AML-193 (cell line): Measurements from ENCODE around the gene PPARGC1A.

Source experiments
- DNase-seq, 2 experiments: peaks; one replicate each; lab custom pipeline; 2025; lab: John Stamatoyannopoulos, UW

Gene PPARGC1A

GRCh38 chr4:23911675-23912455 is 22.0 kb upstream of the PPARGC1A start:
- DNase-seq = no peak

- DNase-seq = no peak
Measured at GRCh38 chr4:23909671-23910070, 19.8 kb upstream of the PPARGC1A start.

GRCh38 chr4:23906839-23907238 is 17.0 kb upstream of the PPARGC1A start:
- DNase-seq = no peak

GRCh38 chr4:23904639-23905071 is 14.8 kb upstream of the PPARGC1A start:
- DNase-seq = no peak

GRCh38 chr4:23903859-23904438 is 14.1 kb upstream of the PPARGC1A start:
- no peak for DNase-seq

- DNase-seq = no peak
Measured at GRCh38 chr4:23902222-23902804, 12.5 kb upstream of the PPARGC1A start.

- DNase-seq = no peak
Measured at GRCh38 chr4:23900636-23901035, 10.8 kb upstream of the PPARGC1A start.

GRCh38 chr4:23899565-23899964 is 9.7 kb upstream of the PPARGC1A start:
- DNase-seq = no peak

GRCh38 chr4:23897564-23898109 is 7.8 kb upstream of the PPARGC1A start:
- DNase-seq = no peak

GRCh38 chr4:23894021-23894420 is 4.2 kb upstream of the PPARGC1A start:
- DNase-seq = no peak

- no peak for DNase-seq
Measured at GRCh38 chr4:23891064-23891421, 1.2 kb upstream of the PPARGC1A start.

GRCh38 chr4:23890369-23891063 is 669 bp upstream of the PPARGC1A start:
- DNase-seq = no peak

GRCh38 chr4:23889391-23889790 is 456 bp downstream of the PPARGC1A start:
- no peak for DNase-seq

GRCh38 chr4:23888421-23889319 is 1.2 kb downstream of the PPARGC1A start:
- no peak for DNase-seq

GRCh38 chr4:23887989-23888388 is 1.9 kb downstream of the PPARGC1A start:
- DNase-seq = no peak

GRCh38 chr4:23887173-23887572 is 2.7 kb downstream of the PPARGC1A start:
- no peak for DNase-seq

GRCh38 chr4:23885943-23886590 is 3.8 kb downstream of the PPARGC1A start:
- DNase-seq = no peak

GRCh38 chr4:23884741-23885140 is 5.1 kb downstream of the PPARGC1A start:
- no peak for DNase-seq

GRCh38 chr4:23884261-23884660 is 5.6 kb downstream of the PPARGC1A start:
- no peak for DNase-seq

GRCh38 chr4:23882976-23883531 is 6.8 kb downstream of the PPARGC1A start:
- no peak for DNase-seq
